Measurements from ENCODE around the gene HOXA9. TPM values are rescaled to one million over a fixed set of nuclear protein-coding genes. Genes with fewer than 3 reads are reported as not detected.

Gene HOXA9
- polyA plus RNA-seq, 1 donor (not counting 4 experiments of a cell fraction or from before 2014, with no cell fraction given), result 28.1 TPM

- Histone ChIP-seq H3K79me2 (ENCODE audit: control insufficient read depth, insufficient read depth, low read length) (peaks cover 39% of the 10 kb centered on the region), H3K27me3 (ENCODE audit: control insufficient read depth, extremely low read depth, insufficient read depth, low read length) (no peaks in the 10 kb centered on the region), H2AFZ (ENCODE audit: control insufficient read depth, low read length) (no peak overlapping the region), H4K20me1 (ENCODE audit: control insufficient read depth, extremely low read depth, insufficient read depth, low read length) (no peaks in the 10 kb centered on the region), H3K9ac (ENCODE audit: control insufficient read depth, extremely low read depth, insufficient read depth, low read length) (peak overlapping the region; percentile 31), H3K4me1 (ENCODE audit: control insufficient read depth, extremely low read depth, insufficient read depth, low read length) (peaks cover 53% of the 10 kb centered on the region), H3K4me3 (ENCODE audit: control insufficient read depth in 2 of 3, extremely low read depth in 1 of 3, insufficient read depth in 2 of 3, low read depth in 1 of 3, low read length in 3 of 3) (no peak overlapping the region), H3K9me1 (ENCODE audit: control insufficient read depth, extremely low read depth, insufficient read depth, low read length) (no peaks in the 10 kb centered on the region), H3K27ac (ENCODE audit: control insufficient read depth, insufficient read depth, low read length) (peak overlapping the region; percentile 92), H3K36me3 (ENCODE audit: control insufficient read depth in 2 of 2, extremely low read depth in 1 of 2, insufficient read depth in 2 of 2, low read length in 2 of 2) (peaks cover 0 to 4% of the 10 kb centered on the region in 2 experiments), H3K4me2 (ENCODE audit: control insufficient read depth, extremely low read depth, insufficient read depth, low read depth, low read length) (peak overlapping the region; percentile 92), H3K9me3 (ENCODE audit: control insufficient read depth, low read depth, low read length) (no peaks in the 10 kb centered on the region)
- no peak for DNase-seq (ENCODE audit: low read depth, low spot score)
- dilution Hi-C loops (cut with MboI; ENCODE audit: extremely low pct_ligation_motif_present, low sequenced_read_pairs), result no loop called here
- TF ChIP-seq, protein P1, sequence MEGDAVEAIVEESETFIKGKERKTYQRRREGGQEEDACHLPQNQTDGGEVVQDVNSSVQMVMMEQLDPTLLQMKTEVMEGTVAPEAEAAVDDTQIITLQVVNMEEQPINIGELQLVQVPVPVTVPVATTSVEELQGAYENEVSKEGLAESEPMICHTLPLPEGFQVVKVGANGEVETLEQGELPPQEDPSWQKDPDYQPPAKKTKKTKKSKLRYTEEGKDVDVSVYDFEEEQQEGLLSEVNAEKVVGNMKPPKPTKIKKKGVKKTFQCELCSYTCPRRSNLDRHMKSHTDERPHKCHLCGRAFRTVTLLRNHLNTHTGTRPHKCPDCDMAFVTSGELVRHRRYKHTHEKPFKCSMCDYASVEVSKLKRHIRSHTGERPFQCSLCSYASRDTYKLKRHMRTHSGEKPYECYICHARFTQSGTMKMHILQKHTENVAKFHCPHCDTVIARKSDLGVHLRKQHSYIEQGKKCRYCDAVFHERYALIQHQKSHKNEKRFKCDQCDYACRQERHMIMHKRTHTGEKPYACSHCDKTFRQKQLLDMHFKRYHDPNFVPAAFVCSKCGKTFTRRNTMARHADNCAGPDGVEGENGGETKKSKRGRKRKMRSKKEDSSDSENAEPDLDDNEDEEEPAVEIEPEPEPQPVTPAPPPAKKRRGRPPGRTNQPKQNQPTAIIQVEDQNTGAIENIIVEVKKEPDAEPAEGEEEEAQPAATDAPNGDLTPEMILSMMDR (optimal IDR thresholded peaks at IDR 0.05 in 1 of 3, IDR thresholded peaks at IDR 0.05 in 1 of 3, conservative IDR thresholded peaks at IDR 0.05 in 1 of 3; ENCODE audit: extremely low read depth in 1 of 3, insufficient read depth in 2 of 3, low read length in 3 of 3), result no peak
- TF ChIP-seq EZH2 (IDR thresholded peaks at IDR 0.05; ENCODE audit: low read length), result no peak
- no peak for FAIRE-seq
These were observed 27.6 kb downstream of the HOXA9 start for GRCh38 chr7:27137640-27138315.

DNA sequence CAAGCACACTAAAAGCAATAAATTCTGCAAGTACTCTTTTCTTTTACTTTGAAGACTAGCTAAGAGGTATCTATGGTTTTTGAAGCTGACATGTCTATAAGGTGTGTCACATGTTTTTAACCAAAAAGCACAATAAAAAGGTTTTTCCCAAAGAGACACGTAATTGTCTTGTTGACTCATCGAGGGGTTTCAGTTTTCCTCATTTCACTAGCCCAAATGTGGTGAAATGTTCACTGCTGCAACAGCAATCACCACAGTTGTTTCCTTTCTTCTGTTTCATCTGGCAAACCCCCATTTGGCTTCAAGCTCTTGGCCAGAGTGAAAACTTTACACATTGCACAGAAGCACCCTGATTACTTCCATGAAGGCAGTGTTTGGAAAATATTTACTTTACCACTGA lies 30.9 kb downstream of the HOXA9 start:
- FAIRE-seq (peak; percentile 81), DNase-seq (ENCODE audit: low read depth, low spot score) (no peak)
- H3K9me1 ChIP-seq (ENCODE audit: control insufficient read depth, extremely low read depth, insufficient read depth, low read length), result no peaks in the 10 kb centered on the region
- peak overlapping the region; percentile 45 for H3K9ac ChIP-seq (ENCODE audit: control insufficient read depth, extremely low read depth, insufficient read depth, low read length)
- peak overlapping the region; percentile 47 for H3K4me2 ChIP-seq (ENCODE audit: control insufficient read depth, extremely low read depth, insufficient read depth, low read depth, low read length)
- H3K4me3 ChIP-seq (ENCODE audit: control insufficient read depth in 2 of 3, extremely low read depth in 1 of 3, insufficient read depth in 2 of 3, low read depth in 1 of 3, low read length in 3 of 3), result no peak overlapping the region
- H4K20me1 ChIP-seq (ENCODE audit: control insufficient read depth, extremely low read depth, insufficient read depth, low read length), result no peaks in the 10 kb centered on the region
- peaks cover 0 to 1% of the 10 kb centered on the region in 2 experiments for H3K36me3 ChIP-seq (ENCODE audit: control insufficient read depth in 2 of 2, extremely low read depth in 1 of 2, insufficient read depth in 2 of 2, low read length in 2 of 2)
- dilution Hi-C loops (cut with MboI; ENCODE audit: extremely low pct_ligation_motif_present, low sequenced_read_pairs), result no loop called here
- peak overlapping the region; percentile 73 for H3K27ac ChIP-seq (ENCODE audit: control insufficient read depth, insufficient read depth, low read length)
- H3K79me2 ChIP-seq (ENCODE audit: control insufficient read depth, insufficient read depth, low read length), result peaks cover 15% of the 10 kb centered on the region
- H3K9me3 ChIP-seq (ENCODE audit: control insufficient read depth, low read depth, low read length), result no peaks in the 10 kb centered on the region
- H3K27me3 ChIP-seq (ENCODE audit: control insufficient read depth, extremely low read depth, insufficient read depth, low read length), result no peaks in the 10 kb centered on the region
- H3K4me1 ChIP-seq (ENCODE audit: control insufficient read depth, extremely low read depth, insufficient read depth, low read length), result peaks cover 44% of the 10 kb centered on the region
- no peak overlapping the region for H2AFZ ChIP-seq (ENCODE audit: control insufficient read depth, low read length)
- TF ChIP-seq EZH2 (IDR thresholded peaks at IDR 0.05; ENCODE audit: low read length), result no peak
- TF ChIP-seq, protein P1 (optimal IDR thresholded peaks at IDR 0.05 in 1 of 3, IDR thresholded peaks at IDR 0.05 in 1 of 3, conservative IDR thresholded peaks at IDR 0.05 in 1 of 3; ENCODE audit: extremely low read depth in 1 of 3, insufficient read depth in 2 of 3, low read length in 3 of 3), result no peak

Measured in keratinocyte (primary cell).